HG03159 (cell line): ENCODE measurements around the gene CCDC57.

Source experiments
- ATAC-seq: cut with Tn5 transposase; IDR thresholded peaks from one replicate; pipeline ENCODE4 v1.9.1; 2021; ENCODE audit warnings: mild to moderate bottlenecking, moderate library complexity; ENCODE audit not compliant: unreplicated experiment

The CCDC57 gene

DNA sequence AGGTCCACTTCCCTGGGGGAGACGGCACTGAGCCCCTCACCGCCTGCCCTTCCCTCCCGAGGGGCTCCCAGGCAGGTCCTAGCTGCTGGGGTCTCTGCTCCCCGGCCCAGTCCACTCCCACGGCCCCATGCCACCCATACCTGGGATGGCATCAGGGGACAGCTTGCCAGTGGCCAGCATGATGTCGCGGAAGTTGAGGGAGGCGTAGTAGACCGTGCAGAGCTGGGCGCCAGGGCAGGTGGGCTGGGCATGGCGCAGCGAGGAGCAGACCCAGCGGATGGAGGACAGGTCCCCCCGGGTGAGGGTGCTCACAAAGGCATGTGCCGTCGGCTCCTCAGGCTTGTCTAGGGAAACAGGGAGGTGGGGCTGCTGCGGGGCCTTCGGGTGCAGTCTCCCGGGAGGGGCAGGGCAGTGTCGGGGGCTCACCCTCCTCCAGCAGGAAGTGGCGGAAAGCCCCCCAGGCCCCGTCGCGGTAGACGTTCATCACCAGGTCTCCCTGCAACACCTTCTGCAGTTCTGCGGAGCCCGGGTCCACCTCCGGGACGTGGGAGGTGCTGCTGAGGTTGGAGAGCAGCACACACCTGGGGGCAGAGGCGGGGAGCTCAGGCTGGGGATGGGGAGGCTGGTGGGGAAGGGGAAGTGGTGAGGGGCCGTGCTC is 128.1 kb downstream of the CCDC57 start:
- ATAC-seq = no peak

DNA sequence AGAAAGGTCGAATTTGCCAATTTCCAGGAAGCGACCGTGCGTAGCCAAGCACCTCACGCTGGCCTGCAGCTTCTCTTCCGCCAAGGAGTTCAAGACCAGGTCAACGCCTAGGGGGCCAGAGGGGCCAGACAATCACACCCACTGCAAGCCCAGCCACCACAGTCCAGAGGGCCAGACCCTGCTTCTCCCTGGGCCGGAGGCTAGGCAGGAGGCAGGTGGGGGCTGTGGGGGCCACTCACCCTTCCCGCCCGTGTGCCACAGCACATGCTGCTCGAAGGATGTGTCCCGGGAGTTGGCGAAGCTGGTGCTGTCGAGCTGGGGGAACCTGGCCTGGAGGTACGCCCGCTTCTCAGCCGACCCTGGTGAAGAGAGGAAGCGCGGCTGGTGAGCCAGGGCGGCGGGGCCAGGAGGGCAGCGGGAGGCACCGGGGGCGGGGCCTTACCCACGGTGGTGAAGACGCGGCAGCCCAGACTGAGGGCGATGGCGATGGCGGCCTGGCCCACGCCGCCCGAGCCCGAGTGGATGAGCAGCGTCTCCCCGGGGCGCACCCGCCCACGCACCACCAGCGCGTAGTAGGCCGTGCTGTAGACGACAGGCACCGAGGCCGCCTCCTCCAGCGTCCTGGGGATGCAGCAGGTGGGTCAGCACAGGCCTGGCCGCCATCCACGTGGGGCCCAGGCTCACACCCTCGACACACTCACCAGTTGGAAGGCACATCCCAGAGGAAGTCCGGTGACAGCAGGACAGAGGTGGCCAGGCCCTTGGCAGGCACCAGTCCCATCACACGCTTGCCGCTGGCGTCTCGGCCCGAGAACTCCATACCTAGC is 128.9 kb downstream of the CCDC57 start:
- no peak for ATAC-seq

DNA sequence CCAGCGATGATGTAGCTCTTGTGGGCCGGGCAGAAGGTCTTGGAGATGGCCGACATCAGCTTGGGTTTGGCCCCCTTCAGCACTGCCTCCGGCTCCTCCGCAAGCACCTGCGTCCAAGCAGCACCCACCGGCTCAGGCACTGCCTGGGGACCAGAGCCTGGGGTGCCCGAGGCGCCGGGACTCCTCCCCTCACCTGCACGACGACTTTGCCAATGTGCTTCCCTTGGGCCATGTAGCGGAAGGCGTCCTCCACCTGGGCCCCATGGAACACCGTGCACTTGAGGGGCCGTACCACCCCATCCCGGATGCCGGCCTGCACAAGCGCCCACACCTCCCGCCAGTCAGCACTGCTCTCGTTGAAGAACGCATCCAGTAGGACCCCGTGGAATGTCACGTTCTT is 129.6 kb downstream of the CCDC57 start:
- ATAC-seq = no peak

- no peak for ATAC-seq
Measured at GRCh38 chr17:82082456-82082855, 130.2 kb downstream of the CCDC57 start.

GRCh38 chr17:82081966-82082365 is 130.7 kb downstream of the CCDC57 start:
- no peak for ATAC-seq

DNA sequence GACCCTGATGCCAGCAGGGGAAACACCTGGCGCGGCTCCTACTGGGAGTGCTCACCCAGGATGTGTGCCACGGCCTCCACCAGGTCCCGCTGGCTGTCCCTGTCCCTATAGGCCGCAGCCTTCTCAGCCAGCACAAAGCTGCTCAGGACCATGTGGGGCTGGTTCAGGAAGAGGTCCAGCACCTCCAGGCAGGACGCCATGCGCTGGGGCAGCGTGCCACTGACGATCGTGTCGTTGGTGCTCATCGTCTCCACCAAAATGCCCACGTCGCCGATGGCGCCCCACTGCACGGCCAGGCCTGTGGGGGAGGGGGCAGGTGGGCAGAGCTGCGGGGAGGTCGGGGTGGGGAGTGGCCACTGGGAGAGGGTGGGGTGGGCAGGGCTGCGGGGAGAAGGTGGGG is 131.1 kb downstream of the CCDC57 start:
- ATAC-seq = no peak

- ATAC-seq = no peak
Measured at GRCh38 chr17:82080789-82081464, 131.7 kb downstream of the CCDC57 start.

GRCh38 chr17:82080048-82080788 is 132.4 kb downstream of the CCDC57 start:
- ATAC-seq = no peak

DNA sequence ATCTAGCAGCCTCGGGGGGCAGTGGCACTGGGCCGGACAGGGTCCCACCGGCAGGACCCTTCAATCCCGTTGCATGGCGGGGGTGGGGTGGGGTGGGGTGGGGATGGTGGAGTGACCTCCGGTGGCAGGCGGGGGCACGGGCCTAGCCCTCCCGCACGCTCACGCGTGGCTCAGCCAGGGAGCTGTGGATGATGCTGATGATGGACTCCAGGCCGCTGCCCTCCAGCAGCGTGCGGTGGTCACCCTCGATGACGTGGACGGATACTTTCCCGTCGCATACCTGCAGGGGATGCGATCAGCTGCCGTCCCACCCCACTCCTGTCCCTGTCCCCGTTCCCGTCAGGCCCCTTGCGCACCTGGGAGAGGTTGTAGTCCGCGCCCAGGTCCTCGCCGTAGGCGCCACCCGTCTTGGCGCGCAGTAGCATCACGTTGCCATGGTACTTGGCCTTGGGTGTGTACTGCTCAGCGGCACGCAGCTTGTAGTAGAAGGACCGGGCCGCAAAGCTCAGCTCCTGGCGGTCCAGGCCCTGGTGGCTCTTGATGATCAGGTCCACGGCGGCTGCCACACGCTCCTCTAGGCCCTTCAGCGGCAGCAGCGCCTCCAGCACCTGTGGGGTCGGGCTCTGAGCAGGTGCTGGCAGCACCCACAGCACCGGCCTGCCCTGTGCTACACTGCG is 133.5 kb downstream of the CCDC57 start:
- ATAC-seq = no peak

DNA sequence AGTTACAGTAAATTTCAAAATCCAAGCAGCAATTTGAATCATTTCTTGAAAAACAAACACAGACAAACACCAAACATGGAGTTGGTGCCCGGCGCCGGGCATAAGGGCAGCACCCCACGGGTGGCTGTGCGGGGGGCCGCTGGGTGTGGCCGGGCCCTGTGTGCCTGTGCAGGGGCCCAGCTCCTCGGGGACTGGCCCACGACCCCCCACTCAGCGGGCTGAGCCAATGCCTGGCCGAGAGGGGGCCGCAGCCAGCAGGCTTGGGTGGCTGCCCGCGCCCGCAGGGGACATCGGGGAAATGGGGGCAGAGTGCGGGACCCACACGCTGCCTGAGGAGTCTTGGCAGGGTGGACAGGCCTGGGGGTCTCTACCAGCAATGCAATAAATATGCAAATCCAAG is 134.2 kb downstream of the CCDC57 start:
- no peak for ATAC-seq

GRCh38 chr17:82077617-82078358 is 134.9 kb downstream of the CCDC57 start:
- ATAC-seq = no peak

- ATAC-seq = no peak
Measured at GRCh38 chr17:82076785-82077591, 135.7 kb downstream of the CCDC57 start.

DNA sequence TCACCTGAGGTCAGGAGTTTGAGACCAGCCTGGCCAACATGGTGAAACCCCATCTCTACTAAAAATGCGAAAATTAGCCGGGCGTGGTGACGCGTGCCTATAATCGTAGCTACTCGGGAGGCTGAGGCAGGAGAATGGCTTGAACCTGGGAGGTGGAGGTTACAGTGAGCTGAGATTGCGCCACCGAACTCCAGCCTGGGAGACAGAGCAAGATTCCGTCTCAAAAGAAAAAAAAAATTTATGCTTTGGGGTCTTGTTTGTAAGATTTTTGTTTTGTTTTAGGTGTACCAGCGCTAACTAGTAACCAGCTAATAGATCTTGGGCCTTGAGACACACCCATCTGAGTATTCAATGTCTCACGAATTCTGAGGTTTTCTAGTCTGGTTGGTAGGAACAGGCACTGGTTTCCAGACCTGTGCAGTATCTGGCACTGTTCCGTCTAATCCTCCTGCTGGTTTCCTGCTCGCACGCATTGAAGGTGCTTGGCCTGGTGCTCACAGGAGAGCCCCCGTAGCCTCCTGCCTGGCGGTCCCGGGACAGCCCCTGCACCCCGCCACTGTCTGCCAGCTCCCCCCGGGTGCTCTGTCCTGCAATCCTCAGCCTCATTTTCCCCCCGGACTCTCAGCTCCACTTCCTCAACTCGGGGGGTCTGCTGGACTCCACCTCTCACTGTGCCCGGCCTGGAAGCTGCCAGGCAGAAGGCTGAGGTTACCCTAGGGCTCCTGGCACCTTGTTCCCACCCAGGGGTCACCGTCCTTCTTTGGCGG is 136.4 kb downstream of the CCDC57 start:
- ATAC-seq = no peak

DNA sequence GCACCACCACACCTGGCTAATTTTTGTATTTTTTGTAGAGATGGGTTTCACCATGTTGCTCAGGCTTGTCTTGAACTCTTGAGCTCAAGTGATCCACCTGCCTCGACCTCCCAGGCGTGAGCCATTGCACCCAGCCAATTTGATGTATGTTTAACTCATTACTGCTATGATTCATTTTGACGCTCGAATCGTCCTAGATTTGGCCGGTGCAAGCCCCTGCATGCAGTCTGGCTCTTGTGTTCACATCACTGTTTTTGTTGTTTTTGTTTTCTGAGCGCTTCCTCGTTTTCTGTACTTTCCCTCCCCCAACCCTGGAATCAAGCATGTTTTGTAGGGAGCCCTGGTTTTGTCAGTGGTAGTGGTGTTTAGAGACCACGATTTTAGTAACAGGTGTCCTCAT is 139.2 kb downstream of the CCDC57 start:
- ATAC-seq = no peak

GRCh38 chr17:82072827-82073226 is 139.8 kb downstream of the CCDC57 start:
- no peak for ATAC-seq

DNA sequence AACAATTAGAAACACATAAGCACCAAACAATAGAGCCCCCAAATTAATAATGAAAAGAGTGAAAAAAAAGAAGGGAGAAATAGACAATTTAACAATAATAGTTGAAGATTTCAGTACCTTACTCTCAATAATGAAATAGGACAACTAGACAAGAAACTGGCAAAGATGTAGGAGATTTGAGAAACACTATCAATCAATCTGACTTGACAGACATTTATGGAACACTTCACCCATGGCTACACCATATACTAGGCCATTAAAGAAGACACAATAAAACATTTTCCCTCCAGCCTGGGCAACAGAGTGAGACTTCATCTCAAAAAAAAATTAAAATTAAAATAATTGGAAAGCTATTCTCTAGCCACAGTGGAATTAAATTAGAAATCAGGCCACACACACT is 142.0 kb downstream of the CCDC57 start:
- ATAC-seq = no peak

GRCh38 chr17:82065638-82066303 is 146.9 kb downstream of the CCDC57 start, which contains the start of gene DUS1L:
TSS of gene DUS1L (minus strand) at chr17:82065804. CDS start at chr17:82065059, 745 bp downstream.
- ATAC-seq = peak; percentile 69

GRCh38 chr17:82065193-82065637 is 147.4 kb downstream of the CCDC57 start:
- ATAC-seq = peak; percentile 24
